Lower lobe of right lung (tissue), 2 donors: ENCODE data around the gene RSF1. TPM values are rescaled to one million over a fixed set of nuclear protein-coding genes. Genes with fewer than 3 reads are reported as not detected.

Experiments
- ATAC-seq, 2 donors: fragments of 200-7000 bp; cut with Tn5 transposase; one replicate each; pipeline ENCODE4 v1.9.1; 2020 to 2022; ENCODE audit warnings: mild to moderate bottlenecking in 2 of 2, moderate library complexity in 2 of 2
- DNase-seq: peaks from one replicate; pipeline ENCODE4 v3.0.0-alpha.2; 2020
- H3K27ac ChIP-seq: fragments of 200-600 bp; one replicate; pipeline ENCODE4 v1.8.0; 2022
- H3K27me3 ChIP-seq: fragments of 200-600 bp; one replicate; pipeline ENCODE4 v1.8.0; 2022; ENCODE audit warnings: low read depth
- H3K36me3 ChIP-seq: fragments of 200-600 bp; one replicate; pipeline ENCODE4 v1.8.0; 2022; ENCODE audit warnings: mild to moderate bottlenecking
- H3K4me1 ChIP-seq: fragments of 200-600 bp; one replicate; pipeline ENCODE4 v1.8.0; 2022
- H3K4me3 ChIP-seq: fragments of 200-600 bp; one replicate; pipeline ENCODE4 v1.8.0; 2022; ENCODE audit warnings: mild to moderate bottlenecking
- H3K9me3 ChIP-seq: fragments of 200-600 bp; one replicate; pipeline ENCODE4 v1.8.0; 2022
- intact Hi-C: fragments of 100-400 bp; cut with DNase I; formaldehyde crosslinking; loops from one replicate; pipeline ENCODE4 v1.11.0; 2022
- total RNA-seq: library from RNA; stranded (reverse); fragmentation: NEBNext Ultra II Directional; extraction: Animal tissue kit (Norgen Biotek cat#: 25700); gene quantifications from one replicate; pipeline ENCODE4 v1.2.1, GENCODE V29; 2021
- TF ChIP-seq, protein P1 (sequence below): fragments of 200-600 bp; IDR thresholded peaks from one replicate; pipeline ENCODE4 v1.8.0; 2022; ENCODE audit warnings: antibody characterized with exemption, mild to moderate bottlenecking
- donor health status: DM: no; HTN: yes; CAD: no; lungs with severe emphysema.

The RSF1 gene
- total RNA-seq, 1 donor from 2014 or later, result 59.6 TPM

GRCh38 chr11:77697865-77698264 lies 122.7 kb downstream of the RSF1 start:
- Histone ChIP-seq H3K4me1 (no peaks in the 10 kb centered on the region), H3K9me3 (no peaks in the 10 kb centered on the region), H3K27me3 (no peaks in the 10 kb centered on the region), H3K36me3 (peaks cover 64% of the 10 kb centered on the region), H3K4me3 (no peak overlapping the region), H3K27ac (no peak overlapping the region)
- DNase-seq (no peak), ATAC-seq (no peak)
- TF ChIP-seq, protein P1, sequence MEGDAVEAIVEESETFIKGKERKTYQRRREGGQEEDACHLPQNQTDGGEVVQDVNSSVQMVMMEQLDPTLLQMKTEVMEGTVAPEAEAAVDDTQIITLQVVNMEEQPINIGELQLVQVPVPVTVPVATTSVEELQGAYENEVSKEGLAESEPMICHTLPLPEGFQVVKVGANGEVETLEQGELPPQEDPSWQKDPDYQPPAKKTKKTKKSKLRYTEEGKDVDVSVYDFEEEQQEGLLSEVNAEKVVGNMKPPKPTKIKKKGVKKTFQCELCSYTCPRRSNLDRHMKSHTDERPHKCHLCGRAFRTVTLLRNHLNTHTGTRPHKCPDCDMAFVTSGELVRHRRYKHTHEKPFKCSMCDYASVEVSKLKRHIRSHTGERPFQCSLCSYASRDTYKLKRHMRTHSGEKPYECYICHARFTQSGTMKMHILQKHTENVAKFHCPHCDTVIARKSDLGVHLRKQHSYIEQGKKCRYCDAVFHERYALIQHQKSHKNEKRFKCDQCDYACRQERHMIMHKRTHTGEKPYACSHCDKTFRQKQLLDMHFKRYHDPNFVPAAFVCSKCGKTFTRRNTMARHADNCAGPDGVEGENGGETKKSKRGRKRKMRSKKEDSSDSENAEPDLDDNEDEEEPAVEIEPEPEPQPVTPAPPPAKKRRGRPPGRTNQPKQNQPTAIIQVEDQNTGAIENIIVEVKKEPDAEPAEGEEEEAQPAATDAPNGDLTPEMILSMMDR, result no peak
- intact Hi-C loops, result no loop called here

GRCh38 chr11:77695417-77695816 lies 125.1 kb downstream of the RSF1 start:
- DNase-seq, result no peak

GRCh38 chr11:77690649-77691048 lies 129.9 kb downstream of the RSF1 start:
- peaks cover 85% of the 10 kb centered on the region for H3K36me3 ChIP-seq
- no peaks in the 10 kb centered on the region for H3K4me1 ChIP-seq
- no peak overlapping the region for H3K4me3 ChIP-seq
- intact Hi-C loops, result no loop called here
- H3K27me3 ChIP-seq, result no peaks in the 10 kb centered on the region
- H3K27ac ChIP-seq, result no peak overlapping the region
- ATAC-seq (no peak), DNase-seq (no peak)
- H3K9me3 ChIP-seq, result no peaks in the 10 kb centered on the region
- TF ChIP-seq, protein P1, result no peak

More at GRCh38 chr11:77695417-77695816, 125.1 kb downstream of the RSF1 start:
- Histone ChIP-seq H3K27me3 (no peaks in the 10 kb centered on the region), H3K27ac (peak overlapping the region; percentile 8), H3K4me1 (no peaks in the 10 kb centered on the region), H3K9me3 (no peaks in the 10 kb centered on the region), H3K36me3 (peaks cover 76% of the 10 kb centered on the region), H3K4me3 (no peak overlapping the region)
- ATAC-seq, result no peak
- TF ChIP-seq, protein P1, result no peak
- intact Hi-C loops, result no loop called here

- Histone ChIP-seq H3K4me1 (no peaks in the 10 kb centered on the region), H3K4me3 (no peak overlapping the region), H3K27me3 (no peaks in the 10 kb centered on the region), H3K36me3 (peaks cover 91% of the 10 kb centered on the region), H3K27ac (no peak overlapping the region), H3K9me3 (no peaks in the 10 kb centered on the region)
- DNase-seq (no peak), ATAC-seq (no peak)
- TF ChIP-seq, protein P1, result no peak
- intact Hi-C loops, result no loop called here
These were observed 133.4 kb downstream of the RSF1 start for GRCh38 chr11:77687088-77687487.

- ATAC-seq (no peak), DNase-seq (no peak)
- H3K4me3 ChIP-seq, result no peak overlapping the region
- no peaks in the 10 kb centered on the region for H3K27me3 ChIP-seq
- H3K4me1 ChIP-seq, result no peaks in the 10 kb centered on the region
- TF ChIP-seq, protein P1, result no peak
- intact Hi-C loops, result no loop called here
- H3K36me3 ChIP-seq, result peaks cover 99% of the 10 kb centered on the region
- no peaks in the 10 kb centered on the region for H3K9me3 ChIP-seq
- no peak overlapping the region for H3K27ac ChIP-seq
These were observed 143.4 kb downstream of the RSF1 start for GRCh38 chr11:77677138-77677537.

- Histone ChIP-seq H3K36me3 (peaks cover 99% of the 10 kb centered on the region), H3K27me3 (no peaks in the 10 kb centered on the region), H3K27ac (no peak overlapping the region), H3K9me3 (no peaks in the 10 kb centered on the region), H3K4me3 (no peak overlapping the region), H3K4me1 (no peaks in the 10 kb centered on the region)
- no peak for DNase-seq
- ATAC-seq, result no peak
- intact Hi-C loops, result no loop called here
- TF ChIP-seq, protein P1, result no peak
These were observed 148.3 kb downstream of the RSF1 start for GRCh38 chr11:77672264-77672663.
